A673 (cell line): ENCODE results near the gene COBL.

Experiments
- EZH2 ChIP-seq: fragments of 200-600 bp; sonication (generic); IDR thresholded peaks from 2 replicates; pipeline ENCODE4 v1.6.1; 2017; ENCODE audit warnings: borderline replicate concordance, low read depth, mild to moderate bottlenecking, mixed read lengths, antibody characterized with exemption, low read length; ENCODE audit not compliant: poor library complexity, severe bottlenecking
- TF ChIP-seq, protein P1 (sequence below): fragments of 300-800, 200-600 bp; sonication (generic); conservative IDR thresholded peaks from 2 replicates; pipeline ENCODE4 v1.5.1; 2017; ENCODE audit warnings: low read depth, mild to moderate bottlenecking, antibody characterized with exemption, low read length, moderate library complexity, mixed read lengths

DNA sequence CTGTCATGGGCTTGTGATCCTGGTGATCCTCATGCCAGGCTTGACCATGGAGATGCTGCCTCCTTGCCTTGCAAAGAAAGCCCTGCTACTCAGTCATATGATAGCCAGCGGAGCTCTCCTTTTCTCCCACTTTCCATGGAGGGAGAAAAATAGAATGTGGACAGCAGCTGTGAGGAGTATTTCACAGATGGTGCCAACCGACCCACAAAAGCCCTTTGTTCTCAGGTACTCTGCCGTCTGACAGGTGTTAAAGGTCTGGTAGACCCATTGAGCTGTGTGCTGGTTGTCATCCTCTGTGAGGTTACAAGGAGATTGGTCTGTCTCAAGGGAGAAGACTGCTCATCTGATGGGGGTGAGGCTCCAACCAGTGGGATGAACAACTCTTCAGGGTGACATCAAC is 29.5 kb upstream of the COBL start:
- TF ChIP-seq, protein P1, sequence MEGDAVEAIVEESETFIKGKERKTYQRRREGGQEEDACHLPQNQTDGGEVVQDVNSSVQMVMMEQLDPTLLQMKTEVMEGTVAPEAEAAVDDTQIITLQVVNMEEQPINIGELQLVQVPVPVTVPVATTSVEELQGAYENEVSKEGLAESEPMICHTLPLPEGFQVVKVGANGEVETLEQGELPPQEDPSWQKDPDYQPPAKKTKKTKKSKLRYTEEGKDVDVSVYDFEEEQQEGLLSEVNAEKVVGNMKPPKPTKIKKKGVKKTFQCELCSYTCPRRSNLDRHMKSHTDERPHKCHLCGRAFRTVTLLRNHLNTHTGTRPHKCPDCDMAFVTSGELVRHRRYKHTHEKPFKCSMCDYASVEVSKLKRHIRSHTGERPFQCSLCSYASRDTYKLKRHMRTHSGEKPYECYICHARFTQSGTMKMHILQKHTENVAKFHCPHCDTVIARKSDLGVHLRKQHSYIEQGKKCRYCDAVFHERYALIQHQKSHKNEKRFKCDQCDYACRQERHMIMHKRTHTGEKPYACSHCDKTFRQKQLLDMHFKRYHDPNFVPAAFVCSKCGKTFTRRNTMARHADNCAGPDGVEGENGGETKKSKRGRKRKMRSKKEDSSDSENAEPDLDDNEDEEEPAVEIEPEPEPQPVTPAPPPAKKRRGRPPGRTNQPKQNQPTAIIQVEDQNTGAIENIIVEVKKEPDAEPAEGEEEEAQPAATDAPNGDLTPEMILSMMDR: no peak
- TF ChIP-seq EZH2: no peak
